Prostate gland (tissue), 2 donors: ENCODE measurements around the gene EMX1. TPM values are rescaled to one million over a fixed set of nuclear protein-coding genes. Genes with fewer than 3 reads are reported as not detected.
"Not testable (repeated sequence)": the region's sequence is repeated elsewhere in the genome, so short reads cannot be mapped to it uniquely, and the experiment has no call there.

ENCODE experiments used
- DNase-seq: peaks from one replicate; pipeline ENCODE4 v3.0.0-alpha.2; 2019; ENCODE audit warnings: low spot score
- H3K27ac ChIP-seq, 2 donors: fragments of 200-600 bp; sonication (generic); 2 replicates each; pipeline ENCODE4 v1.5.1; 2017 to 2019
- H3K27me3 ChIP-seq: fragments of 200-600 bp; sonication (generic); replicated peaks from 2 replicates; pipeline ENCODE4 v1.5.1; 2019; ENCODE audit not compliant: insufficient read depth
- H3K36me3 ChIP-seq, 2 donors: fragments of 200-600 bp; sonication (generic); 1 replicate in 1 of 2; 2 replicates in 1 of 2; pipeline versions ENCODE4 v1.5.1 to v1.8.1; 2017 to 2019
- H3K4me1 ChIP-seq: fragments of 200-600 bp; sonication (generic); replicated peaks from 2 replicates; pipeline ENCODE4 v1.5.1; 2019
- H3K4me3 ChIP-seq, 2 donors: fragments of 200-600 bp; sonication (generic); 2 replicates each; pipeline ENCODE4 v1.5.1; 2017 to 2019
- H3K9me3 ChIP-seq: fragments of 200-600 bp; sonication (generic); 2 replicates; pipeline ENCODE4 v1.5.1; 2017
- CTCF ChIP-seq, 4 experiments: fragments of 200-600 bp in 2 of 4; fragments of 450-650 bp in 2 of 4; sonication (generic) in 2 of 4; IDR thresholded peaks; 1 replicate in 3 of 4; 2 replicates in 1 of 4; pipeline ENCODE4 v1.5.1; 2016 to 2019; ENCODE audit warnings: antibody characterized with exemption in 4 of 4, mild to moderate bottlenecking in 2 of 4, moderate library complexity in 2 of 4
- POLR2A ChIP-seq: fragments of 450-650 bp; IDR thresholded peaks from one replicate; pipeline ENCODE4 v1.6.1; 2016; ENCODE audit warnings: antibody characterized with exemption, mild to moderate bottlenecking
- POLR2AphosphoS5 ChIP-seq: sonication (generic); formaldehyde crosslinking; IDR thresholded peaks from one replicate; pipeline ENCODE4 v1.6.1; 2017; ENCODE audit warnings: antibody characterized with exemption
- WGBS: methylation state at CpG from one replicate; pipeline ENCODE4 v1.1.5; 2018; 5-methylcytosine and 5-hydroxymethylcytosine counted together
- intact Hi-C: fragments of 100-400 bp; cut with DNase I; formaldehyde crosslinking; loops from one replicate; pipeline ENCODE4 v1.14.2; 2022
- total RNA-seq, 2 donors: library from RNA; depleted of rRNA; stranded (reverse); fragments of >200 nt; gene quantifications; one replicate each; pipeline ENCODE4 v1.1.0, GENCODE V29; 2016

The EMX1 gene
- total RNA-seq, 2 donors from 2014 or later: 9.8 TPM; not detected in 1

- intact Hi-C loops: loop anchor here (10.0 kb wide), 1 partner anchor 176 kb away; the partner anchor contains the start of gene SFXN5
- Histone ChIP-seq H3K9me3 (no peaks in the 10 kb centered on the region), H3K4me3 (no peak overlapping the region), H3K4me1 (no peaks in the 10 kb centered on the region), H3K27me3 (peaks cover 3% of the 10 kb centered on the region), H3K36me3 (no peaks in the 10 kb centered on the region), H3K27ac (no peak overlapping the region)
- WGBS: 86% methylated on average over 2 of the region's 2 CpGs
- TF ChIP-seq CTCF (IDR thresholded peaks at IDR 0.05) (no peak), POLR2AphosphoS5 (no peak), POLR2A (no peak)
- DNase-seq: no peak
Measured at GRCh38 chr2:72898585-72898906, 18.8 kb upstream of the EMX1 start.

GRCh38 chr2:72900191-72900825 lies 17.0 kb upstream of the EMX1 start:
- H3K4me3 ChIP-seq: no peak overlapping the region
- TF ChIP-seq POLR2A (no peak), CTCF (IDR thresholded peaks at IDR 0.05) (no peak), POLR2AphosphoS5 (no peak)
- WGBS: 83% methylated on average over 5 of the region's 5 CpGs
- H3K9me3 ChIP-seq: no peaks in the 10 kb centered on the region
- intact Hi-C loops: no loop called here
- no peaks in the 10 kb centered on the region for H3K4me1 ChIP-seq
- no peaks in the 10 kb centered on the region for H3K36me3 ChIP-seq
- DNase-seq: no peak
- no peak overlapping the region for H3K27ac ChIP-seq
- peaks cover 3% of the 10 kb centered on the region for H3K27me3 ChIP-seq

GRCh38 chr2:72901426-72901825 lies 15.9 kb upstream of the EMX1 start:
- Histone ChIP-seq H3K9me3 (no peaks in the 10 kb centered on the region), H3K27me3 (peaks cover 3% of the 10 kb centered on the region), H3K4me1 (no peaks in the 10 kb centered on the region), H3K36me3 (no peaks in the 10 kb centered on the region), H3K4me3 (no peak overlapping the region), H3K27ac (no peak overlapping the region)
- TF ChIP-seq CTCF (IDR thresholded peaks at IDR 0.05) (no peak), POLR2A (no peak), POLR2AphosphoS5 (no peak)
- intact Hi-C loops: no loop called here
- DNase-seq: no peak
- 42% methylated on average over 3 of the region's 3 CpGs for WGBS

GRCh38 chr2:72907369-72907768 lies 9.9 kb upstream of the EMX1 start:
- H3K27ac ChIP-seq, intact Hi-C loops, DNase-seq, H3K4me3 ChIP-seq, H3K36me3 ChIP-seq, H3K9me3 ChIP-seq, H3K27me3 ChIP-seq, H3K4me1 ChIP-seq: not testable (repeated sequence)
- WGBS: 86% methylated on average over 13 of the region's 13 CpGs

GRCh38 chr2:72908741-72909140 lies 8.6 kb upstream of the EMX1 start:
- intact Hi-C loops: no loop called here

More at GRCh38 chr2:72908741-72909140, 8.6 kb upstream of the EMX1 start:
- Histone ChIP-seq H3K27me3 (peaks cover 13% of the 10 kb centered on the region), H3K4me1 (no peaks in the 10 kb centered on the region), H3K4me3 (no peak overlapping the region), H3K27ac (no peak overlapping the region), H3K9me3 (no peaks in the 10 kb centered on the region), H3K36me3 (no peaks in the 10 kb centered on the region)
- no peak for DNase-seq
- 84% methylated on average over 3 of the region's 3 CpGs for WGBS
- TF ChIP-seq CTCF (IDR thresholded peaks at IDR 0.05): no peak
- TF ChIP-seq POLR2AphosphoS5: no peak
- no peak for TF ChIP-seq POLR2A
